Measurements from ENCODE around the gene PLCD3. TPM values are rescaled to one million over a fixed set of nuclear protein-coding genes. Genes with fewer than 3 reads are reported as not detected.

The PLCD3 gene
- total and polyA plus RNA-seq, 2 of the 4 experiments (the other 2 are of a cell fraction) = 5.6 to 36.6 TPM

DNA sequence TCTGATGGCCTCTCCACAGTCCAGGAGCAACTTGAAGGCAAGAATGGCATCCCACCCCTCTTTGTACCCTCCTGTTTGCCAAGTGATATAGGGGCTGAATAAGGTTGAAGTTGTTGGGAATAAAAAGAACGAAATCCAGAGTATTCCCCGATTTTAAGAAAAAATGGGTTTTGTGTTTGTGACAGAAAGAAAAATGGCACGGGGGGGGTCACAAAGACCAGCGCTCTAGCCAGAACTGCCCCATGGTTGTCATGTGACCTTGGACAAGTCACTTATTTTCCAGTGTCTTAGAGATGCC, 14.2 kb upstream of the PLCD3 start:
- intact Hi-C loops (cut with micrococcal nuclease) (no loop called here), dilution Hi-C loops (cut with HindIII; ENCODE audit: low sequenced_read_pairs, unreplicated experiment) (no loop called here), in situ Hi-C loops (cut with MboI; ENCODE audit: low sequenced_read_pairs) (no loop called here)
- peak overlapping the region; percentile 95 for H2AK9ac ChIP-seq (replicated peaks; ENCODE audit: low read depth, low read length, poor library complexity)
- H3K18ac ChIP-seq (ENCODE audit: low read depth, low read length) = peak overlapping the region; percentile 26; the same call in 1 of the 2 replicates
- H3K56ac ChIP-seq (ENCODE audit: extremely low read depth, insufficient read depth, low read length) = no peak overlapping the region; the same call in 1 of the 2 replicates
- peak overlapping the region; percentile 91; the same call in 1 of the 2 replicates for H3K9ac ChIP-seq (ENCODE audit: low read depth, low read length)
- peak overlapping the region; percentile 93 for H2BK5ac ChIP-seq (ENCODE audit: low read depth, low read length, poor library complexity, severe bottlenecking)
- peak overlapping the region; percentile 99 for H3K23ac ChIP-seq (ENCODE audit: low read depth, low read length)
- H2AK5ac ChIP-seq (ENCODE audit: low read depth, low read length) = peak overlapping the region; percentile 93
- no CpG with 5 or more reads among the region's 4 CpGs for WGBS, 2 experiments (ENCODE audit: extremely low coverage in 2 of 2, insufficient read length in 1 of 2)
- H3K79me1 ChIP-seq (ENCODE audit: low read depth in 1 of 2, low read length in 2 of 2) = peaks cover 4 to 41% of the 10 kb centered on the region in 2 experiments; a peak in 2 of 4 replicates
- H3K27ac ChIP-seq (ENCODE audit: insufficient read depth, low read length) = peak overlapping the region; percentile 90; the same call in 1 of the 2 replicates
- peak overlapping the region; percentile 74 for H3K4me2 ChIP-seq (ENCODE audit: low read depth, low read length)
- peaks cover 17% of the 10 kb centered on the region for H3K4me1 ChIP-seq (ENCODE audit: control insufficient read depth, insufficient read depth, low read length)
- H3K14ac ChIP-seq (replicated peaks; ENCODE audit: low read depth, low read length) = peak overlapping the region; percentile 99
- H2BK15ac ChIP-seq (ENCODE audit: low read depth, low read length) = 0 out of 3 replicates have a peak overlapping the region, but pooled peaks have one; percentile 52
- ATAC-seq (ENCODE audit: low read depth) (no peak), DNase-seq (no peak)
- 0 out of 2 replicates have a peak, but pooled peaks cover 2% of the 10 kb centered on the region for H3K36me3 ChIP-seq (ENCODE audit: control insufficient read depth, insufficient read depth, low read length)
- H2AFZ ChIP-seq (replicated peaks; ENCODE audit: low read length, poor library complexity) = peak overlapping the region; percentile 84
- no peaks in the 10 kb centered on the region for H3K27me3 ChIP-seq (ENCODE audit: control insufficient read depth, insufficient read depth, low read length)
- TF ChIP-seq, protein P1, sequence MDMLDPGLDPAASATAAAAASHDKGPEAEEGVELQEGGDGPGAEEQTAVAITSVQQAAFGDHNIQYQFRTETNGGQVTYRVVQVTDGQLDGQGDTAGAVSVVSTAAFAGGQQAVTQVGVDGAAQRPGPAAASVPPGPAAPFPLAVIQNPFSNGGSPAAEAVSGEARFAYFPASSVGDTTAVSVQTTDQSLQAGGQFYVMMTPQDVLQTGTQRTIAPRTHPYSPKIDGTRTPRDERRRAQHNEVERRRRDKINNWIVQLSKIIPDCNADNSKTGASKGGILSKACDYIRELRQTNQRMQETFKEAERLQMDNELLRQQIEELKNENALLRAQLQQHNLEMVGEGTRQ (IDR thresholded peaks at IDR 0.05; ENCODE audit: low read depth, low read length) = no peak
- TF ChIP-seq RAD21 (IDR thresholded peaks at IDR 0.05; ENCODE audit: low read length) (no peak), CEBPB (IDR thresholded peaks at IDR 0.05; ENCODE audit: low read depth, low read length) (no peak), RCOR1 (IDR thresholded peaks at IDR 0.05; ENCODE audit: insufficient replicate concordance, low read length) (no peak), CHD1 (IDR thresholded peaks at IDR 0.05; ENCODE audit: low read depth, low read length) (no peak), RFX5 (IDR thresholded peaks at IDR 0.05; ENCODE audit: low read depth, low read length) (no peak), SMC3 (IDR thresholded peaks at IDR 0.05; ENCODE audit: low read depth, low read length) (no peak), MXI1 (IDR thresholded peaks at IDR 0.05; ENCODE audit: borderline replicate concordance, low read depth, low read length) (no peak), POLR2A (IDR thresholded peaks at IDR 0.05; ENCODE audit: low read depth, low read length) (no peak), BHLHE40 (IDR thresholded peaks at IDR 0.05; ENCODE audit: low read depth, low read length) (no peak), ELK1 (IDR thresholded peaks at IDR 0.05; ENCODE audit: borderline replicate concordance, low read depth, low read length) (no peak), MAFK (IDR thresholded peaks at IDR 0.05; ENCODE audit: low read depth, low read length) (no peak), FOS (IDR thresholded peaks at IDR 0.05; ENCODE audit: low read depth, low read length) (no peak), NFE2L2 (IDR thresholded peaks at IDR 0.05; ENCODE audit: low read depth, low read length) (no peak), MAZ (IDR thresholded peaks at IDR 0.05; ENCODE audit: borderline replicate concordance, low read depth, low read length) (no peak)
- TF ChIP-seq, protein P2, sequence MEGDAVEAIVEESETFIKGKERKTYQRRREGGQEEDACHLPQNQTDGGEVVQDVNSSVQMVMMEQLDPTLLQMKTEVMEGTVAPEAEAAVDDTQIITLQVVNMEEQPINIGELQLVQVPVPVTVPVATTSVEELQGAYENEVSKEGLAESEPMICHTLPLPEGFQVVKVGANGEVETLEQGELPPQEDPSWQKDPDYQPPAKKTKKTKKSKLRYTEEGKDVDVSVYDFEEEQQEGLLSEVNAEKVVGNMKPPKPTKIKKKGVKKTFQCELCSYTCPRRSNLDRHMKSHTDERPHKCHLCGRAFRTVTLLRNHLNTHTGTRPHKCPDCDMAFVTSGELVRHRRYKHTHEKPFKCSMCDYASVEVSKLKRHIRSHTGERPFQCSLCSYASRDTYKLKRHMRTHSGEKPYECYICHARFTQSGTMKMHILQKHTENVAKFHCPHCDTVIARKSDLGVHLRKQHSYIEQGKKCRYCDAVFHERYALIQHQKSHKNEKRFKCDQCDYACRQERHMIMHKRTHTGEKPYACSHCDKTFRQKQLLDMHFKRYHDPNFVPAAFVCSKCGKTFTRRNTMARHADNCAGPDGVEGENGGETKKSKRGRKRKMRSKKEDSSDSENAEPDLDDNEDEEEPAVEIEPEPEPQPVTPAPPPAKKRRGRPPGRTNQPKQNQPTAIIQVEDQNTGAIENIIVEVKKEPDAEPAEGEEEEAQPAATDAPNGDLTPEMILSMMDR (conservative IDR thresholded peaks at IDR 0.05; ENCODE audit: low read depth, low read length) = no peak
- peak overlapping the region; percentile 77 to 96; a peak in 3 of 4 replicates for H4K8ac ChIP-seq (ENCODE audit: low read depth in 2 of 2, low read length in 2 of 2)
- CTCF ChIA-PET = interaction anchor here (0.6 to 2.1 kb wide), 2 partner anchors 11 to 68 kb away, joined by 5 to 10 read pairs; partner anchors contain the start of gene ACBD4
- POLR2A ChIA-PET (ENCODE audit: unreplicated experiment) = no interaction called here
- no peak overlapping the region for H3K4me3 ChIP-seq (ENCODE audit: insufficient read depth, low read depth, low read length)
- H4K20me1 ChIP-seq (ENCODE audit: insufficient read depth, low read length) = peaks cover 32% of the 10 kb centered on the region
- H2BK20ac ChIP-seq (ENCODE audit: low read depth, low read length) = peak overlapping the region; percentile 26; the same call in 1 of the 2 replicates
- BruUV-seq (replicated peaks) = no TSS peak
- H3K4ac ChIP-seq (ENCODE audit: low read depth, low read length) = peak overlapping the region; percentile 99
- peaks cover 15% of the 10 kb centered on the region for H3K9me1 ChIP-seq (ENCODE audit: insufficient read depth, low read length)
- no peaks in the 10 kb centered on the region for H3K9me3 ChIP-seq (ENCODE audit: control insufficient read depth, insufficient read depth, low read length)
- H2BK120ac ChIP-seq (ENCODE audit: low read depth, low read length) = peak overlapping the region; percentile 79
- H4K91ac ChIP-seq (ENCODE audit: insufficient read depth, low read depth, low read length) = peak overlapping the region; percentile 96
- peak overlapping the region; percentile 96 for H4K5ac ChIP-seq (ENCODE audit: low read depth, low read length)
